NCI-H748 (cell line): Measurements from ENCODE around the gene KLHL26.

ENCODE experiments used
- DNase-seq: peaks from one replicate; lab custom pipeline; 2025; ENCODE audit not compliant: unreplicated experiment; lab: John Stamatoyannopoulos, UW

The KLHL26 gene

DNA sequence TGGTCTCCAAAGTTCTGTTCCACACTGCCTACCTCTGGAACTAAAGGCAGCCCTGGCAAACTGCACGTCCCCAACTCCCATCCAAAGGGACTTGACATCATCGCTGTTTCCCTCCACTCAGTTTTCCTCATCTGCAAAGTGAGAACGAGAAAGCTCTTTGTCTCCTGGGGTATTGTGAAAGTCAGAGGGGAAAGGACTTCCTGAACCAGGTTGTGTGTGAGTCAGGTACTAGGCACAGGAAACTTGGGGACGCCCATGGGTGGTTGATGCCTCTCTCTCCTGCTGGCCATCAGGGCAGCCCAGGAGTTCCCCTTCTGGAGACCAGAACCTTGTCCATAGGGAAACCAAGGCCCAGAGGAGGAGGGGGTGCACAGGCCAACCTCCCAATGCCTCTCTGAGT, 35.0 kb upstream of the KLHL26 start:
- DNase-seq = no peak

DNA sequence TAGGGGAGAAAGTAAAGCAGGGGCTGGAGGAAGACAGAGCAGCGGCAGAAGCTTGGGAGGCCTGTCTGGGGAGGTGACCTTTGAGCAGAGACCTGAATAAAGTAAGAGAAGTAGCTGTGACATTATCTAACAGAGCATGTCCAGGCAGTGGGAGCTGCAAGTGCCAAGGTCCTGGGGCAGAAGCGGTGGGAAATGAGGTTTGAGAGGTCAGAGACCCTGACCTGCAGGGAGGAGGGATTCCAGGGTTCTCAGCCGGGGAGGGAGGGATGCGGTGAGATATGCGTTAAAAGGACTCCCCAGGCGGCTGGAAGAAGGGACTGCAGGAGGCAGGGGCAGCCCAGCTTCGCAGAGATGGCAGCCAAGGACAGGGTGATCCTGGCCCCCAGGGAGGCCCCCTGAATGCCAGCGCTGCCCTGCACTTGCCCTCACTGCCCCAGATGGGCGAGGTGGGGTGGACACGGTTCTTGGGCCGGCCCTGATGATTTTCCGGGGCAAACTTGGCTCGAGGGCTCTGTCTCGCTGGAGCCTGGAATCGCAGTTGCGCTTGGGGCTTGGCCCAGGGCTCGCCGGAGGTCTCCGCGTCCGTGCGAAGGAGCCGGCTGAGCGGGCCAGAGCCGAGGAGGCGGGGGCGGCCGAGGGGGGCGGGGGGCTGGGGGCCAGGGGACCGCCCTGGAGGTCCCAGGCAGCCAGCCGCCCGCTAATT, 33.4 kb upstream of the KLHL26 start:
- DNase-seq = no peak

DNA sequence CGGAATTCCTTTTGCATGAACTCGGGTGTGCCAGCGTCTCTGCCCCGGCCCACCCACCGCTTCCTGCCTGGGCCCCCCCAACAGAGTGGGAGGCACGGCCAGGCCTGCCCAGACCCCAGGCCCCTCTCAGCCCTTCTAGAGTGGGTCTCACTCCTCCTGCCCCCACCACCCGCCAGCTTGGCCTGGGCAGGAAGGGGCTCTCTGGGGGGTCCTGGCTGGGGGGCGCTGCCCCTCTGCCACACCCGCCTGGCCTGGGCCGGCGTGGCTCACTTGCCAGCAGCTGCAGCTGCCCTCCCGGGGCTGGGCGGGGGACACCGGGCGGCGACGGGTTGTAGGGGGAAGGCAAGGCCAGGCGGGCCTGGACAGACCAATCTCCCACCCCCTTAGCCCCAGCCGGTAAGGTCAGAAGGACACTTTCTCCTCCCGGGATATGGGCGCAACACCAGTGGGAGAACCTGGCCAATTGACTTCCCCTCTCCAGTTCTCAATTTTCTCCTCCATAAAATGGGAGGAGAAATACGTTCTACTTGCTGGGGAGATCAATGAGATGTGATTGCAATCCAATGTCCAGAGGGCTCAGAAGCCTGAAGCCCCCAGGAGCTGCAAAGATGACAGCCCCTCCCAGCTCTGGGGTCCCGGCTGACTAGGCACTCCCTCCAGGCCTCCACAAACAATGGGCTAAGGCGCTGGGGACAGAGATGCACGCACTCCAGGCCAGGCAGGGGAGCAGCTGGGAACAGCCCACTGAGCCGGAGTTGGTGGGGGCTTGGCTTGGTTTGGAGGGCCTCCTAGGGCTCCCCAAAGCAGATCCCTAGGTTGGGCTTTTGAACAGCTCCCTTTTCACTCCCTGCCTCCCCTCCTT, 32.6 kb upstream of the KLHL26 start:
- no peak for DNase-seq

DNA sequence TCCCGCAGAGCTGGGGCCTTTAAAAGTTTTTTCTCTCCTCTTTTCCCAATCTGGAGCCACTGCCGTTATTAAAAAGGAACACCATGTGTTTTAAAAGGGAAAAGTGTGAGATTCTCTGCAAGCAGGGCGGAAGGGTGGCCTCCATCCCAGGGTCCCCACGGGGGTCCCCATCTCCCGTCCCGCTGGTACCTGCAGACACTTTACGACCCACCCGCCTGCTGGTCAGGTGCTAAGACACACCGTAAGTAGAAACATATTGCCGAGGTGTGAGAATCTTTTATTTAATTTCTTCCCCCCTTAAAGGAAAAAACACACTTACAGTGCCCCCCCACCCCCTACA, 32.0 kb upstream of the KLHL26 start:
- DNase-seq = no peak

DNA sequence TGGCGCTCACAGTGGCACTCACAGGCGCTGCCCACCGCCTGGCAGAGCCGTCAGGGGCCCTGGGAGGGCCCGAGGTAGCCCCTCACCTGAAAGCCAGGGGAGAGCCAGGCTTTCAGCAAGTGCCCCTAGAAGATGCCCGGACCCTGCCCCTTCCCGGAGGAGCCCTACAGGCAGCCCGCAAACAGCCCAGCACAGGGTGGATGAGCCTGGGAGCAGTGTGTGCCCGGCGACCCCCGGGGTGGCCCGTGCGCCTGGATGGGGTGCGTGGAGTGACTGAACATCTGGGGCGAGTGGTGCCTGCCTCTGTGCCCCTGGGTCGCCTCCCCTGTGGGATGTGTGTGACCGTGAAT, 31.7 kb upstream of the KLHL26 start:
- DNase-seq = no peak

DNA sequence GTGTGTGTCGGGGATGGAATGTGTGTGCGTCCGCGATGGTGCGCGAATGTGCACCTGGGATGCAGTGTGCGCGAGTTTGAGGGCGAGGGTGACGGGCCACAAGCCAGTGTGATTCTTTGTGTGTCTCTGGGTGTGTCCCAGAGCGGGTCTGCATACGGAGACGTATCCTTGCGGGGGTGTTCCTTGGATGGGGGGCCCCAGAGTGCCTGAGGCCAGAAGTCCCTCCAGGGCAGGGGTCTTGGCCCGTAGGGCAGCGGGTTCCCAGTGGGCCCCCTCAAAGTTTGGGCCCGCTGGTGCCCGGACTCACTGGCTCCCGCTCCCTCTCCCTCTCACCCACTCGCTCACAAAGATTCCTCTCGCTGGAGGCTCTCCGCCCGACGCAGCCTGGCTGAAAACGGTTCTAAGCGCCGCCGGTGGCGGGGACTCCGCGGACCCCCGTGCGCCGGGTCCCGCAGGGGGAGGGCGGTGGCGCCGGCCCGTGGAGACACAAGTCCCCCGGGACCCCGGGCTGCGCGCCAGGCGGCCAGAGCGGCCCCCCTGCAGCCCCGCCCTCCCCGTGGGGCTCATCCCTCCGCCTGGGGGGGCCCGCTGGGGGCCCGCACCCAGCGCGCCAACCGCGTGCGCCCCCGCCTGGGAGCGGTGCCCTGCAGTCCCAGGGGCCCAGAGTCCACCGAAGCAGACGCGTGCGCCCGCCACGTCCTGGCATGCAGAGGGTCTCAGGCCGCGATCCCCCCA, 31.1 kb upstream of the KLHL26 start:
- DNase-seq = no peak

DNA sequence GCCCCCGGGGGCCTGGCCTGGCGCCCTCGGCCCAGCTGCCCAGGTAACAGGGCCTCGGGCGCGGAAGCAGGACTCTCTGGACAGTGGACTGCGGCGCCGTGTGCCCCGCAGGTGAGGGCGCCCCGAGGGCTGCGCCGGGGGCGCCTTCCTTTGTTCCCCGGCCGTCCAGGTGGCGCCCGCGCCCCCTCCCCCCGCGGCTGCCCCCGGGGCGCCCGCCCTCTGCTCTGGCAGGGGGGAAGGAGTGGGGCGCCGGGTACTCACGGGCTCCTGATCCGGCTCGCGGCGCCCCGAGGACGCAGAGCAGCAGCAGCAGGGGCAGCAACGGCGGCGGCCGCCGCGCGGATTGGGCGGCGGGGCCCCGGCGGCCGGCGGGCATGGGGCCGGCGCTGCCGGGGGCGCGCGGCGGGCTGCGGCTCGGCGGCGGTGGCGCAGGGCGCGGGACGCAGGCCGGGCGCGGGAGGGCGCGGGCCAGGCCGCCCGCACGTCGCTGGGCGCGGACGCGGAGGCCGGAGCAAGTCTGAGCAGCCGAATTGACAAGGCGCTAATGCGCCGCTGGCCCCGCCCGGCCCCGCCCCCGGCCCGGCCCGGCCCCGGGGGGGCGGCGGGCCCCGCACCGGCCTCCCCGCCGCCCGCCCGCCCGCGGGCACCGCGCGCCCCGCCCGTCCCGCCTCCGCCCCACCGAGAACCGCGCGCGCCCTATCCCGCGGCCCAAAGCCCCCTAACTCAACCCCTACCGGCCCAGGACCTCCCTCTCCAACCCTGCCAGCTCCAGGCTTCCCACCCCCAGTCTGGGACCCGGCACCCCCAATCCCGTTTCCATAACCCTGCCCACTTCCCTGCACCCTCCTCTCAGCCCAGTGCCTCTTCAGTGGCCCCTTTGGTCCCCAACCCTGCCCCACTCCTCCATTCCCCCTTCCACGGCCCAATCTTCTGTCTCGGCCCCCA, 30.3 kb upstream of the KLHL26 start, which contains the start of gene CRLF1:
CRLF1 (minus strand) TSS at position 519 of the 945 bp plus-strand sequence; CDS start at position 376, 143 bp downstream.
- no peak for DNase-seq

DNA sequence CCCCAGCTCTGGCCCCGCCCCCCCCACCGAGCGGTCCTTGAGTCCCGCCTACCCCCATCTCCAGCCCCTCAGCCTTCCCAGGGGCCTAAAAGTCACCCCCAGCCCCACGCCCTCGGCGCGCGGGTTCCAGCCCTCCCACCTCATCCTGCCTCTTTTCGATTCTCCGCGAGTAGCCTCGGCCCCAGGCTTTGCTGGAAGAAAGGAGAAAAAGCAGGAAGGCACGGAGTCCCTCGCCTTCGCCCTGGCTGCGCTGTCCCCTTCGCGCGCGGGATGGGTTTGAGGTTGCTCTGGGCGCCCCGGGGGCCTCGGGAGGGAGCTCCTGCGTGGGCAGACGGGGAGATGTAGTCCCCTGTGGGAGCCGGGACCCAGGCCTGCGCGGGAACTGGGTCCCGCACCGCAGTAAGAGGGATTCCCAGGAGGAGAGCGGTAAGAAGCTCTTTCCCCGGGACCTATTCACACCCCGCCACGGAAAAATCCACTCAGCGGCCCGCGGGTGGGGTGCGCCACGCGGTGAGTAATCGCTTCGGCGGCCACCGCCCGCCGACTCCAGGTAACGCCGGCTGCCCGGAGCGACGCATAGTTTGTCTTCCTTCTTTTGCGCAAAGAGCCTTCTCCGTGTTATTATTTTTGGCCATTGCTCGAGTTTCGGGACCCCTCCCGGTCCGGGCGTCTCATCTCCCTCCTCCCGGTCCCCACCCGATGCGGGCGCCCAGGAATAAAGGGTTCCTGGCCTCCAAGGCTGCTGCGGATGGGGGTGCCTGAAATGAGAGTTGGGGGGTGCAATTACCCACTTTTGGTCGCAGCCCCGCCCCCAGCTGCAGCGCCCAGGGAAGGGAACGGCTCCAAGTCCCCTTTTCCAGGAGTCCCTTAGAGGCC, 29.4 kb upstream of the KLHL26 start:
- DNase-seq = peak; percentile 25

DNA sequence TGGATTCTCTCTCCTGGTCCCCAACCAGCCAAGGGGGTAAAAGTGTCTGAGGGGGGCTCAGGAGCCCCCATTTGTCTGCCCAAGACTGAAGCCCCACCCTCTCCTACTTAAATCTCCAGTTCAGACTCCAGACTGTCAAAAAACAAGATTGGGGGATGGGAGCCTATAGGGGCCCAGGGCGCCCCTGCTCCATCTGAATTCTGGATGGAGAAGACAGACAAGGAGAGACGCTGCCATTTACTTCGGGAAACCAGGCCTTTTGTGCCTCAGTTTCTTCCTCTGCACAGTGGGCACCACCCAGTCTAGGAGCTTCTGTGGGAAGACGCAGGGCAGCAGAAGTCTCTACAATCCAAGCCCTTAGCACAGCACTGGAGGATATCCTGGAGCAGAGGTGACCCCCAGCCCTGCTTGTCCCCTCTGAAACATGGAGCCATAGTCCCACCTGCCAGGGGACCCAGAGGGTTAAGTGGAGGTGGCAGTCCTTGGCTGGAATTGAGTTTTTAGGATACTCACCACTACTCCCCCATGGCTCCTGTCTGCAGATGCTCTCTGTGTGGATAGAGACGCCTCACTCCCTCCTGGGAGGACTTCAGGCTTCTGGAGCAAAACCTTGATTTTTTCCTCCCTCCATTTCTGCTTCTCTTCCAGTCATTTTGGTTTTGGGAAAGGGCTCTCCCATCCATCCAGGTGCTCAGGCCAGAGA, 28.6 kb upstream of the KLHL26 start:
- DNase-seq = no peak

DNA sequence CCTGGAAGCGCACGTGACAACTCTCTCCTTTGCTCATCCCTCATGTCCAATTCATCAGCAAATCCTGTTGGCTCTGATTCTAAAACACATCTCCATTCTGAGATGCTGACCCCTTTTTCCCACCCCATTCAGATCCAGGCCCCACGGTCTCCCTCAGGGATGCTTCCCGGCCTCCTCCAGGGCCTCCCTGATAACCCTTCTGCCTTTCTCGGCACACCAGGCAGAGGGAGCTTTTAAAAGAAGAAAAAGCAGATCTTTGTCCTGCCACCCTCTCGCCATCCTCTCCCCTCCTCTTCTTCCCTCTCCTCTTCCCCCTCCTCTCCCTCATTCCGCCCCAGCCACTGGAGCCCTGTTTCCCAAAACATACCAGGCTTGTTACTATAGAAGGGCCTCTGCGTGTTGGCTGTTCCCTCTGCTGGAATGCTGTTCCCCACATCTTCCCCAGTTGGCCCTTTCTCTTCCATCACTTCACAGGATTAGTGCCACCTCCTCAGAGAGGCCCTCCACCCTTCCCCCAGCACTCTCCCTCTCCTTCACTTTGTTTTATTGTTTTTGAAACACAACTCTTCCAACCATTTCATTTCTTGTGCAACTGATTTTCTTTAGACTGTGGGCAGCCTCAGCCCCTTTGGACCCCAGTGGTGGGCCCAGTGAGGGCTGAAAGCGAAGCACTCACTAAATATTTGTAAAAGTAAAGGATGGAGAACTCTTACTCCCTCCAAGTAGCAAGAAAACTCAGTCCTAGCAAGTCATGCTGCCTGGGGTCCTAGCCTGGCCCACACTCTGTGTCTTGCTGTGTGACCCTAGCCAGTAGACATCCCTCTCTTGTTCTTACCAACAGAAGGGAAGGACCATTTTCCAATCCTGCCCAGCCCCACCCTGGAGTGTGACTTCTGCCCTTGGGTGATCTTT, 27.8 kb upstream of the KLHL26 start:
- DNase-seq = no peak

DNA sequence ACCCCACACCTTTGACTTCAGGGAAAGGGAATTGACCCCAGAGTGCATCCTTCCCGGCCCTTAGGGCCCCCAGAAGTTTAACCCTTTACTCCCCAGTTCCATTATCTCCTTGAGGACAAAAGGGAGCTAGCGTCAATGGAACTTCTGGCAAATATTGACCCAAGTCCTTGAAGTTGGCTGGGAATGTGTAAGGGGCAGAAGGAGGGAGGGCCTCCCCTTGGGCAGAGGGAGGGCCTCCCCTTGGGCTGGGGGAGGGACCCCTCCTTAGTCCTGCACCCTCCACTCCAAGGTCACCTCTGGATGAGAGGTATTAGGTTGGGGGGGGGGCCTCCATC, 27.1 kb upstream of the KLHL26 start:
- DNase-seq = no peak

DNA sequence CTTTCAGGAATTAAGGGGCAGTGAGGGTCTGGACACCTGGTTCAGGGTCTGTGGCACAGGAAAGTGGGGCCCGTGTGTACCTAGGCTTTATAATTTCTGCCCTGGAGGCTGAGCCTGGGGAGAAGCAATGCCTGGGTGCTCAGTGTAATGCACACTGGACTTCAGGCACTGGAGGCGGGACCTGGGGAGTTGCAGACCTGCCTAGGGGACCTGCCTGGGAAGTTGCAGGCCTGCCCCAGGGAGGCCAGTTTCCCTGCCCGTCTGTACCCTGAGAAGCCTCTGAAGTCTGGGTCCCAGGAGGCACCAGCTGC, 26.6 kb upstream of the KLHL26 start:
- DNase-seq = no peak

DNA sequence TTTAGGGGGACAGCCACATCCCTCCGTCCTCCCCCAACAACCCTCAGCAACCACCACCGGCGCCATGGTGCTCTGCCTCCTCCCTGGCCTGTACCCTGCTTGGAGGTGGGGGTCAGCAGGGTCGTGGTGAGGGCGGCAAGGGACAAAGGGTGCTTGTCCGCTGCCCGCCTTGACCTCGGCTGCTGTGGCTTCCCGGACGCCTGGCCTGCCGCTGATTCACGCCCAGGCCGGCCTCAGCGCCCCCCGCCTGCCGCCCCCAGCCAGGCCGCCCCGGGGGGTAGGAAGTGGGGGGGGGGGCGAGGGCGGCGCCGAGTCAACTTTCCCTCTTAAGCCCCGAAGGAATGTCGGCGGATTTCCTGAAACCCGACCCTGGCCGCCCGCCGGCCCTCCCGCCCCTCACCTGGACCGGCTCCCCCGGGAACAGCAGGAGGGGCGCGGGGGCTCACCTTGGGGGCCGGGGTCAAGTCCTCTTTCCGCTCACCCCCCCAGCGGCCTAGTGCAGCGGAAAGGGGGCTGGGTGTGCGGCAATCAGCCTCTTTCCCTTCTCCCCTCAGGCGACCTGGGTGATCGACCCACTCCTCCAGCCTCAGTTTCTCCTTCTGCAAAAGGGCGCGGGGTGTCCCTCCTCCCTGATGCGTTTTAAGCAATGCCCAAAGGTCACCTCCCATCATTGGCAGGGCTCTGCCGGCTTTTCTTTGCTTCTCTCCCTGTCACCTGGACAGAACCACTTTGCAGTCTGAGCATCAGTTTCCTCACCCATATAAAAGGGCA, 26.1 kb upstream of the KLHL26 start:
- no peak for DNase-seq

DNA sequence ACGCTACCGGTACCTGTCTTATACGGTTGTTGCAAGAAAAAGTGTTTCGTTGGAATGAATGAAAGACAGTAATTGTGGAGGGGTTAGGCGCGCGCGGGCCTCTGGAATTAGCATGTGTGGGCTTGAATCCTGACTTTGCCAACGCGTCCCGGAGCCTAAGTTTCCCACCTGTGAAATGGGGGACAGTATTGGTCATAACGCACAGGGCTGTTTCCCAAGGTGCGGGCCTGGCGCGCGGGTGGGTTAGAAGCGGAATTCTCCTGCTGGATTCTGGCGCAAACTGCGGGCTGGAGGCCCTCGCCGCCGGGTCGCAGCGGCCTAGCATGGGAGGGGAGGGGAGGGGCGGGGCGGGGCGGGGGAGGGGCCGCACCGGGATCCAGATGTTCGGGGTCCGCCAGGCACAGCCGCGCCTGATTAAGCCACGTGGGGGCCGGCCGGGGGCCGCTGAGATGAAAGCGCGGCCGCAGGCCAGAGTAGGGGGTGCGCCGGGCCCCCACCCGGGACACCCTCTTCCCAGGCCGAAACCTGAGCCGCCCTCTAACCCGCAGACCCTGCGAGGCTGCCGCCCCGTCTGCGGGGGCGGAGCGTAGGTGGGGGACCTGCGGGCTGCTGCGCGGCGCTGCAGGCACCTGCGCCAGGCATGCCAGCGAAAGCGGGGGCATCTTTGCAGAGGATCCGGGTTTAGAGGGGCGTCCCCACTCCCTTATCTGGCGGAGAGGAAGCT, 25.3 kb upstream of the KLHL26 start:
- peak; percentile 34 for DNase-seq

DNA sequence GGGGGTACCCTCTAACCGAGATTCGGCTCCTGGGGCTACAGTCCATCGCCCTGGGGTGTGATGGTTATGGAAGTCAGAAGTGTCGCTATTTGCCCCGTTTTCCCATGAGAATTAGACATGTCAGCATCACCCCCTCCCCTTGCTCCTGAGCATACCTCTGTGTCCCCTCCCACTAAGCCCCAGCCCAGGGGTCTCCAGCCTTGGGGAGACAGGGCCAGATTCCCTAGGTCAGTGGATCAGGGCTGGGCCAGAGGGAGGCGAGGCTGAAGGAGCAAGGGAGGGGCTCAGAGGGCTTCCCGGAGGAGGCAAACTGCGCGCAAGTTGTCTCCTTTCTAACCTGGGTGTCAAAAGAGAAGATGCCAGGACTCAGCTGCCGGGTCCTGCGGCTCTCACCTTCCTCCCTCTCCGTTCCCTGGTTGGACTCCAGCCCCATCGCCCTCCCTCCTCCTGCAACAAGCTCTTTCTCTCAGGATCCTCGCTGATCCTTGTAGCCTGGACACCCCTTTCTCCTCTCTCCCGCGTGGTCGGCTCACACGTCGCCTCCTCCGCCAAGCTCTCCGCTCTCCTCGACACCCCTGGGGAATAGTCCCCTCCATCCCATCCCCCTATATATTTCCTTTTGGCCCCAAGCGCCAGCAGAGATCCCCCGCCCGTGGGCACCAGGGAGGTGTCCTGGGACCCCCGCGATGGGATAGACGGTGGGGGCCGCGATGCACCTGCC, 24.6 kb upstream of the KLHL26 start:
- peak; percentile 26 for DNase-seq

DNA sequence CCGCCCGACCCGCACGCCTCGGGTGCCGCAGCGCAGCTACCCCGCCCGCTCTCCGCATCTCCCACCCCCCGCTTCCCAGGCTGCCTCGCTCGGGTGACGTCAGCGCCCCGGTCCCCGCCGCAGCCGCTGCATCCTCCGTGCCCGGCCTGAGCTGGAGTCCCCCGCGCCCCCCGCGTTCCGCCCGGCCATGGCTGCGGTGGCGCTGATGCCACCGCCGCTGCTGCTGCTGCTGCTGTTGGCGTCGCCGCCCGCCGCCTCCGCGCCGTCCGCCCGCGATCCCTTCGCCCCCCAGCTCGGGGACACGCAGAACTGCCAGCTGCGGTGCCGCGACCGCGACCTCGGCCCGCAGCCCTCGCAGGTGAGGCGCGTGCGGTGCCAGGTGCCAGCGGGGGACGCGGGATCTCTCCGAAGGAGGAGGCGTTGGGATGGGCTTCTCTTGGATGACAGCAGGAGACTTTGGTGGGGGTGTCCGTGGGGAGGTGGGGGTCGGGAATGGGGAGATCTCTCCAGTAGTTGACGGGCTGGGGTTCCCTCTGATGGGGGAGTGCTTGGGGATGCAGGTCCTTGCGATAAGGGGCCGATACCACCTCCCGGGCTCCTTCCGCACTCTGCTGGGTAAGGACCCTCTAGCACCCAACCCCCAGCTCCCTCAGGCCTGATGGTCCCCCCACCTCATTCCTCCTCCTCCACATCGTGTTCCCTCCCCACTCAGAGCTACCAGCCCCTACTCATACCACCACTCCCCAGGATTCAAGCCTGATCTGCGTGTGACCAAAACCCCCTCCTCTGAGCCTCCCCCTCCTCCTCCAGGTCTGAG, 23.8 kb upstream of the KLHL26 start, which contains the start of gene TMEM59L:
TMEM59L (plus strand) TSS at position 99 of the 817 bp plus-strand sequence; CDS start at position 188, 89 bp downstream.
- peak; percentile 28 for DNase-seq
